GM12878 (cell line): ENCODE data around the gene MAML2. TPM values are rescaled to one million over a fixed set of nuclear protein-coding genes. Genes with fewer than 3 reads are reported as not detected.

Source experiments
- ATAC-seq: fragments of 200-7000 bp; cut with Tn5 transposase; 3 replicates; pipeline ENCODE4 v1.9.1; 2020; ENCODE audit warnings: mild to moderate bottlenecking, moderate library complexity
- BruUV-seq: library from RNA; stranded (reverse); fragments of 400-500 nt; replicated peaks from 2 replicates; lab custom pipeline; 2021; lab: Mats Ljungman, UMichigan
- CTCF ChIA-PET: fragments of 300-600 bp; sonication (Branson Sonifier 250); formaldehyde crosslinking; extraction: SDS; loops from one replicate; lab custom pipeline; 2021; ENCODE audit warnings: inconsistent platforms; lab: Yijun Ruan, JAX
- POLR2A ChIA-PET: fragments of 350-600 bp; formaldehyde crosslinking; extraction: SDS; loops from one replicate; lab custom pipeline; 2021; ENCODE audit warnings: inconsistent platforms; lab: Charles Lee
- RAD21 ChIA-PET: fragments of 300-600 bp; sonication (Branson Sonifier 250); formaldehyde crosslinking; loops from one replicate; lab custom pipeline; 2023; ENCODE audit warnings: antibody characterized with exemption; ENCODE audit not compliant: unreplicated experiment; lab: Charles Lee
- SMC1A ChIA-PET: fragments of 300-600 bp; sonication (Branson Sonifier 250); formaldehyde crosslinking; loops from one replicate; lab custom pipeline; 2023; ENCODE audit not compliant: unreplicated experiment, uncharacterized antibody; lab: Charles Lee
- DNase-seq: peaks from one replicate; pipeline ENCODE4 v3.0.0-alpha.2; 2011; ENCODE audit warnings: low read depth, low spot score
- FAIRE-seq: peaks from 3 replicates; lab custom pipeline; 2011; peaks lifted over from hg19 to GRCh38; lab: Jason Lieb, UNC
- H2AFZ ChIP-seq: 2 replicates; pipeline ENCODE4 v1.6.0; 2011; ENCODE audit warnings: low read depth, low read length, control low read depth; ENCODE audit not compliant: control insufficient read depth
- H3K27ac ChIP-seq: 2 replicates; pipeline ENCODE4 v1.5.1; 2011; ENCODE audit warnings: control low read depth; ENCODE audit not compliant: control insufficient read depth, insufficient read depth
- H3K27me3 ChIP-seq, 2 experiments: replicated peaks in 1 of 2; 2 replicates each; pipeline versions ENCODE4 v1.6.0 to v1.6.1; 2011; ENCODE audit warnings: low read length in 1 of 2; ENCODE audit not compliant: control insufficient read depth in 2 of 2, insufficient read depth in 2 of 2
- H3K36me3 ChIP-seq, 2 experiments: 2 replicates each; pipeline ENCODE4 v1.5.1; 2011; ENCODE audit warnings: low read length in 1 of 2; ENCODE audit not compliant: control insufficient read depth in 2 of 2, insufficient read depth in 2 of 2
- H3K4me1 ChIP-seq: 2 replicates; pipeline ENCODE4 v1.6.1; 2011; ENCODE audit warnings: mild to moderate bottlenecking, low read length, moderate library complexity, mixed read lengths; ENCODE audit not compliant: control insufficient read depth, insufficient read depth
- H3K4me2 ChIP-seq: 2 replicates; pipeline ENCODE4 v1.6.0; 2011; ENCODE audit warnings: control low read depth; ENCODE audit not compliant: control insufficient read depth, insufficient read depth
- H3K4me3 ChIP-seq: fragments of 200-600 bp; sonication (generic); 2 replicates; pipeline ENCODE4 v1.5.1; 2016
- H3K79me2 ChIP-seq: 2 replicates; pipeline ENCODE4 v1.6.0; 2011; ENCODE audit warnings: low read length; ENCODE audit not compliant: control insufficient read depth, insufficient read depth
- H3K9ac ChIP-seq: 2 replicates; pipeline ENCODE4 v1.8.0; 2011; ENCODE audit warnings: low read length, control low read depth, mixed read lengths; ENCODE audit not compliant: control insufficient read depth, insufficient read depth
- H3K9me3 ChIP-seq: replicated peaks from 3 replicates; pipeline ENCODE4 v1.5.1; 2011; ENCODE audit warnings: mild to moderate bottlenecking, low read length; ENCODE audit not compliant: control insufficient read depth, insufficient read depth
- H4K20me1 ChIP-seq: 2 replicates; pipeline ENCODE4 v1.6.0; 2011; ENCODE audit not compliant: control insufficient read depth, insufficient read depth
- BCL11A ChIP-seq: IDR thresholded peaks from 2 replicates; pipeline ENCODE4 v1.6.1; 2011; ENCODE audit warnings: low read depth, low read length
- BMI1 ChIP-seq: fragments of 450-650 bp; IDR thresholded peaks from 2 replicates; pipeline ENCODE4 v1.6.1; 2016; ENCODE audit warnings: mild to moderate bottlenecking, moderate library complexity, borderline replicate concordance
- CBX5 ChIP-seq: sonication (generic); IDR thresholded peaks from 2 replicates; pipeline ENCODE4 v1.6.1; 2016; ENCODE audit warnings: low read depth, moderate library complexity, mild to moderate bottlenecking, inconsistent platforms
- CREB1 ChIP-seq: IDR thresholded peaks from 2 replicates; pipeline ENCODE4 v1.6.1; 2012; ENCODE audit warnings: low read depth, mild to moderate bottlenecking, inconsistent platforms
- FOXM1 ChIP-seq: IDR thresholded peaks from 2 replicates; pipeline ENCODE4 v1.6.1; 2012; ENCODE audit warnings: low read depth, mild to moderate bottlenecking, inconsistent platforms, low read length, moderate library complexity
- GATAD2B ChIP-seq: fragments of 450-650 bp; conservative IDR thresholded peaks from 2 replicates; pipeline ENCODE4 v1.6.1; 2017; ENCODE audit warnings: low read depth, mild to moderate bottlenecking, moderate library complexity
- IRF3 ChIP-seq: fragments of 450-650 bp; IDR thresholded peaks from 2 replicates; pipeline ENCODE4 v1.6.1; 2014; ENCODE audit warnings: mild to moderate bottlenecking
- IRF4 ChIP-seq: IDR thresholded peaks from 2 replicates; pipeline ENCODE4 v1.6.1; 2011; ENCODE audit warnings: low read depth, low read length
- JUND ChIP-seq: IDR thresholded peaks from 2 replicates; pipeline ENCODE4 v1.6.1; 2012; ENCODE audit warnings: low read depth, mild to moderate bottlenecking, low read length, improper control_type of control experiment, moderate library complexity
- NBN ChIP-seq: fragments of 450-650 bp; IDR thresholded peaks from 2 replicates; pipeline ENCODE4 v1.6.1; 2016
- NKRF ChIP-seq: fragments of 450-650 bp; conservative IDR thresholded peaks from 2 replicates; pipeline ENCODE4 v1.6.1; 2017; ENCODE audit warnings: mild to moderate bottlenecking, moderate library complexity
- POU2F2 ChIP-seq: IDR thresholded peaks from 3 replicates; pipeline ENCODE4 v1.6.1; 2011; ENCODE audit warnings: low read depth, mild to moderate bottlenecking, low read length, borderline replicate concordance
- RFX5 ChIP-seq: IDR thresholded peaks from 2 replicates; pipeline ENCODE4 v1.6.1; 2011; ENCODE audit warnings: low read depth, low read length, improper control_type of control experiment
- SP1 ChIP-seq: IDR thresholded peaks from one replicate; pipeline ENCODE4 v1.6.1; 2011; ENCODE audit warnings: low read depth, low read length
- SREBF1 ChIP-seq: IDR thresholded peaks from 2 replicates; pipeline ENCODE4 v1.6.1; 2012; ENCODE audit warnings: mild to moderate bottlenecking, low read length
- TAF1 ChIP-seq: IDR thresholded peaks from 2 replicates; pipeline ENCODE4 v1.6.1; 2011; ENCODE audit warnings: mild to moderate bottlenecking, low read depth, low read length, borderline replicate concordance
- ZBTB33 ChIP-seq: fragments of 450-650 bp; IDR thresholded peaks from 2 replicates; pipeline ENCODE4 v1.6.1; 2017; ENCODE audit warnings: mild to moderate bottlenecking
- WGBS: methylation state at CpG from one replicate; pipeline ENCODE4 v1.1.6; 2016; ENCODE audit warnings: low lambda C conversion rate; ENCODE audit not compliant: insufficient replicate concordance, insufficient coverage; ENCODE audit errors: missing lambda C conversion rate; 5-methylcytosine and 5-hydroxymethylcytosine counted together
- in situ Hi-C: fragments of 300-500 bp; cut with MboI; formaldehyde crosslinking; loops from 9 replicates; pipeline ENCODE4 v1.14.3; 2018; ENCODE audit warnings: mixed read lengths
- intact Hi-C: fragments of 100-400 bp; cut with micrococcal nuclease; formaldehyde crosslinking; loops from one replicate; pipeline ENCODE4 v1.14.2; 2022; ENCODE audit not compliant: unreplicated experiment
- polyA plus RNA-seq, 11 experiments: library from polyadenylated mRNA; depleted of rRNA in 4 of 11; unstranded in 6 of 11; stranded (reverse) in 5 of 11; fragments of >200 nt; fragmentation: Nextera tagmentation in 4 of 11; fragmentation: Illumina TruSeq in 1 of 11; extraction: Ambion mirVana in 4 of 11; extraction: Trizol in 1 of 11; gene quantifications; 1 replicate in 1 of 11; 2 replicates in 10 of 11; pipeline versions ENCODE4 v1.2.1 to v1.2.3, GENCODE V29; 2011 to 2016; ENCODE audit warnings: inconsistent platforms in 2 of 11, missing spikeins in 2 of 11, low read depth in 1 of 11
- total RNA-seq, 4 experiments: library from RNA; depleted of rRNA in 3 of 4; stranded (reverse); fragments of >200 nt in 3 of 4; fragmentation: Illumina TruSeq in 1 of 4; extraction: Trizol in 1 of 4; gene quantifications; 2 replicates each; pipeline versions ENCODE4 v1.2.1 to v1.2.3, GENCODE V29; 2013 to 2021

MAML2 gene
- total and polyA plus RNA-seq, 10 of the 15 experiments (the other 5 are each of a cell fraction or from before 2014, with no cell fraction given) = 2.5 to 15.1 (median 12.0) TPM

GRCh38 chr11:96110302-96110701 is 232.7 kb downstream of the MAML2 start:
- no peak for ATAC-seq
- Histone ChIP-seq H3K4me2 (no peak overlapping the region), H3K36me3 (peaks cover 0 to 1% of the 10 kb centered on the region in 2 experiments; a peak in 1 of 4 replicates), H3K4me3 (no peak overlapping the region), H3K79me2 (no peaks in the 10 kb centered on the region; the same call in none of the 2 replicates), H3K9ac (no peak overlapping the region), H3K9me3 (no peaks in the 10 kb centered on the region), H2AFZ (no peak overlapping the region), H3K27me3 (no peaks in the 10 kb centered on the region)
- RAD21 ChIA-PET = interaction anchor here (0.6 kb wide), 1 partner anchor 212 kb away, joined by 3 read pairs; no protein-coding TSS in a partner anchor
- intact Hi-C loops = no loop called here
- no peak for DNase-seq
- no peak for FAIRE-seq
- SMC1A ChIA-PET = interaction anchor here (1.0 to 2.1 kb wide), 4 partner anchors 11 to 232 kb away, joined by 3 to 6 read pairs (median 4); no protein-coding TSS in a partner anchor
- POLR2A ChIA-PET = no interaction called here
- TF ChIP-seq BMI1 (no peak), RFX5 (no peak), IRF3 (no peak), IRF4 (no peak), GATAD2B (no peak), JUND (no peak), SP1 (no peak), FOXM1 (no peak), NBN (no peak), CBX5 (no peak), CREB1 (no peak), SREBF1 (no peak), POU2F2 (no peak), ZBTB33 (no peak), NKRF (no peak), BCL11A (no peak), TAF1 (no peak)
- TF ChIP-seq, all 136 proteins: peak for 0
- WGBS = 85% methylated on average over 4 of the region's 4 CpGs
- Histone ChIP-seq H4K20me1 (no peaks in the 10 kb centered on the region), H3K27ac (no peak overlapping the region), H3K4me1 (peaks cover 32% of the 10 kb centered on the region)
- BruUV-seq = no TSS peak
- CTCF ChIA-PET = no interaction called here
- in situ Hi-C loops = no loop called here
